Esophagus squamous epithelium (tissue), 5 donors: Measurements from ENCODE around the gene CSTPP1. TPM values are rescaled to one million over a fixed set of nuclear protein-coding genes. Genes with fewer than 3 reads are reported as not detected.
"Not testable (repeated sequence)": the region's sequence is repeated elsewhere in the genome, so short reads cannot be mapped to it uniquely, and the experiment has no call there.

ENCODE experiments used
- DNase-seq: peaks from one replicate; lab custom pipeline; 2025; lab: John Stamatoyannopoulos, UW
- H3K27ac ChIP-seq, 4 donors: fragments of 200-600 bp; sonication (generic); one replicate each; pipeline ENCODE4 v1.5.1; 2016 to 2019; ENCODE audit warnings: mild to moderate bottlenecking in 1 of 4
- H3K27me3 ChIP-seq, 4 donors: fragments of 200-600 bp; sonication (generic); 1 replicate in 3 of 4; 2 replicates in 1 of 4; pipeline versions ENCODE4 v1.5.1 to v1.6.0; 2017 to 2021; ENCODE audit warnings: antibody characterized with exemption in 1 of 4
- H3K36me3 ChIP-seq, 3 donors: fragments of 200-600 bp; sonication (generic); one replicate each; pipeline ENCODE4 v1.5.1; 2016 to 2019
- H3K4me1 ChIP-seq, 3 donors: fragments of 200-600 bp; sonication (generic); one replicate each; pipeline ENCODE4 v1.5.1; 2017 to 2019
- H3K4me3 ChIP-seq, 4 donors: fragments of 200-600 bp; sonication (generic); 1 replicate in 3 of 4; 2 replicates in 1 of 4; pipeline ENCODE4 v1.5.1; 2016 to 2019; ENCODE audit warnings: mild to moderate bottlenecking in 2 of 4, moderate library complexity in 1 of 4
- H3K9me3 ChIP-seq, 3 donors: fragments of 200-600 bp; sonication (generic); one replicate each; pipeline ENCODE4 v1.5.1; 2016 to 2019
- CTCF ChIP-seq, 6 experiments: fragments of 450-650 bp in 4 of 6; fragments of 200-600 bp in 2 of 6; sonication (generic) in 2 of 6; IDR thresholded peaks; one replicate each; pipeline ENCODE4 v1.5.1; 2016 to 2019; ENCODE audit warnings: antibody characterized with exemption in 6 of 6, mild to moderate bottlenecking in 4 of 6, moderate library complexity in 4 of 6
- POLR2A ChIP-seq, 4 donors: fragments of 450-650 bp; IDR thresholded peaks; one replicate each; pipeline ENCODE4 v1.6.1; 2017; ENCODE audit warnings: antibody characterized with exemption in 4 of 4, mild to moderate bottlenecking in 4 of 4, moderate library complexity in 3 of 4
- WGBS, 2 donors: methylation state at CpG; one replicate each; pipeline ENCODE4 v1.1.5; 2018; 5-methylcytosine and 5-hydroxymethylcytosine counted together
- intact Hi-C: fragments of 100-400 bp; cut with DNase I; formaldehyde crosslinking; loops from one replicate; pipeline ENCODE4 v1.15.0; 2022
- total RNA-seq, 4 donors: library from RNA; depleted of rRNA; stranded (reverse); fragments of >200 nt; gene quantifications; one replicate each; pipeline ENCODE4 v1.1.0, GENCODE V29; 2016
- donor health status: DM: yes; HTN: yes; CAD: no.

Gene CSTPP1
- total RNA-seq, 4 donors from 2014 or later, result 9.4 to 19.6 (median 16.4) TPM

GRCh38 chr11:47078751-47079521, 142.4 kb downstream of the CSTPP1 start:
- WGBS, 2 donors, result 54 to 62% methylated on average over 7 of the region's 7 CpGs
- intact Hi-C loops, result no loop called here
- no peak for TF ChIP-seq POLR2A (IDR thresholded peaks at IDR 0.05)
- no peak for TF ChIP-seq CTCF (IDR thresholded peaks at IDR 0.05)
- Histone ChIP-seq H3K27ac (no peak overlapping the region), H3K4me1 (no peaks in the 10 kb centered on the region), H3K27me3 (no peaks in the 10 kb centered on the region), H3K36me3 (no peaks in the 10 kb centered on the region), H3K4me3 (no peak overlapping the region), H3K9me3 (no peaks in the 10 kb centered on the region)
- no peak for DNase-seq

DNA sequence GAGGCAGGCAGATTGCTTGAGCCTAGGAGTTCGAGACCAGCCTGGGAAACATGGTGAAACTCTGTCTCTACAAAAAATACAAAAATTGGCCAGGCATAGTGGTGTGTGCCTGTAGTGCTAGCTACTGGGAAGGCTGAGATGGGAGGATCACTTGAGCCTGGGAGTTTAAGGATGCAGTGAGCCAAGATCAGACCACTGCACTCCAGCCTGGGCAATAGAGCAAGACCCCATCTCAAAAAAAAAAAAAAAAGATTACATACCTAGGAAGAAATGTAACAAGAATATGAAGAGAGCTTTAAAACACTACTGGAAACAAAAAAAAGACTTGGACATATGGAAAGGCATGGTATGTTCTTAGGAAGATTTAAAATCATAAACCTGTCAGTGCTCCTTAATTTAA, 144.2 kb downstream of the CSTPP1 start:
- H3K27me3 ChIP-seq, H3K9me3 ChIP-seq, H3K4me1 ChIP-seq, intact Hi-C loops, H3K27ac ChIP-seq, H3K4me3 ChIP-seq, H3K36me3 ChIP-seq, DNase-seq: not testable (repeated sequence)
- 92 to 95% methylated on average over 1 of the region's 1 CpG for WGBS, 2 donors

GRCh38 chr11:47083913-47084312, 147.4 kb downstream of the CSTPP1 start:
- Histone ChIP-seq H3K9me3 (no peaks in the 10 kb centered on the region), H3K27ac (no peak overlapping the region), H3K27me3 (no peaks in the 10 kb centered on the region), H3K4me1 (no peaks in the 10 kb centered on the region), H3K4me3 (no peak overlapping the region), H3K36me3 (no peaks in the 10 kb centered on the region)
- TF ChIP-seq CTCF (IDR thresholded peaks at IDR 0.05) (no peak), POLR2A (IDR thresholded peaks at IDR 0.05) (no peak)
- intact Hi-C loops, result no loop called here
- no peak for DNase-seq

- TF ChIP-seq CTCF (IDR thresholded peaks at IDR 0.05), result no peak
- no peak for TF ChIP-seq POLR2A (IDR thresholded peaks at IDR 0.05)
- 60 to 83% methylated on average over 3 of the region's 3 CpGs for WGBS, 2 donors
- Histone ChIP-seq H3K9me3 (no peaks in the 10 kb centered on the region), H3K4me3 (no peak overlapping the region), H3K36me3 (no peaks in the 10 kb centered on the region), H3K4me1 (no peaks in the 10 kb centered on the region), H3K27me3 (no peaks in the 10 kb centered on the region), H3K27ac (no peak overlapping the region)
- no peak for DNase-seq
- intact Hi-C loops, result no loop called here
Measured at GRCh38 chr11:47087801-47088200, 151.2 kb downstream of the CSTPP1 start.

DNA sequence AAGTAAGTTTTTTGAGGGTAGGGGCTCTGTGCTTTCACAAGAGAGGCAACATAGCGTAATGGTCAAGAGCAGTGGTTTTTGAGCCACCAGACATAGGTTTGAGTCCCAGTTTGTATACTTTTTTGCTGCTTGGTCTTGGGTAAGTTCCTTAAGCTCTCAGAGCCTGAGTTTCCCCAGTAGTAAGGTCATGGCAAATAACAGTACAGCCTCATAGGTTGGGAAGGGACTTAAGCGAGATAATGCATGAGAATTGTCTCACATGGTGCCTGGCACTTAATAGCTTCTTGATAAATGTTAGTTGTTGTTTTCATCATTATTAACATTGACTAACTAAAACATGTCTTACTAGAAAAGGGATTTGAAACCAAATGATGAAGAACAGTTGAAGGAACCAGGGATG, 157.0 kb downstream of the CSTPP1 start:
- WGBS, 2 donors, result 88 to 96% methylated on average over 2 of the region's 2 CpGs
- Histone ChIP-seq H3K9me3 (no peaks in the 10 kb centered on the region), H3K27me3 (no peaks in the 10 kb centered on the region), H3K4me3 (no peak overlapping the region), H3K27ac (no peak overlapping the region), H3K4me1 (no peaks in the 10 kb centered on the region), H3K36me3 (no peaks in the 10 kb centered on the region)
- TF ChIP-seq POLR2A (IDR thresholded peaks at IDR 0.05) (no peak), CTCF (IDR thresholded peaks at IDR 0.05) (no peak)
- no peak for DNase-seq
- intact Hi-C loops, result no loop called here

DNA sequence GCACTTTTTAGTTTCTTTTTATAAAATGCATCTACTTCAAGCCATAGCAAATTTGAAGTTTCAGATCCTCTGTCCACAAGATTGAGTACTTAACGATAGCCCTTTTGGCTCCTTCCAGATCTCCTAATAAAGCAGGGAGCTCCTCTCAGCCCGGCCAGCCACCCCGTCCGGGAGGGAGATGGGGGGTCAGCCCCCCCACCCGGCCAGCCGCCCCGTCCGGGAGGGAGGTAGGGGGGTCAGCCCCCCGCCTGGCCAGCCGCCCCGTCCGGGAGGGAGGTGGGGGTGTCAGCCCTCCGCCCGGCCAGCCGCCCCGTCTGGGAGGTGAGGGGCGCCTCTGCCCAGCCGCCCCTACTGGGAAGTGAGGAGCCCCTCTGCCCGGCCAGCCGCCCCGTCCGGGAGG, 160.3 kb downstream of the CSTPP1 start:
- WGBS, 2 donors, result 43 to 55% methylated on average over 1 to 5 of the region's 22 CpGs
- H3K9me3 ChIP-seq, intact Hi-C loops: not testable (repeated sequence)

DNA sequence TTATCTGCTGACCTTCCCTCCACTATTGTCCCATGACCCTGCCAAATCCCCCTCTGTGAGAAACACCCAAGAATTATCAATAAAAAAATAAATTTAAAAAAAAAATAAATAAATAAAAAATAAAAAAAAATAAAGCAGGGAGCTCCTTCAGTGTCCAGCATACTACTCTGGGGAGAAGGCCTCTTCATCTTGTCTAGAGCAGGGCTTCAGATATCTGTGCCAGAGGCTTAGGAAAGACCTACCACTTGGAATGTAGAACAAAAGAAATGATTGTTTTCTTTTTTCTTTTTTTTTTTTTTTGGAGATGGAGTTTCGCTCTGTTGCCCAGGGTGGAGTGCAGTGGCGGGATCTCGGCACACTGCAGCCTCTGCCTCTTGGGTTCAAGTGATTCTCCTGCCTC, 161.7 kb downstream of the CSTPP1 start:
- 87 to 90% methylated on average over 3 of the region's 3 CpGs for WGBS, 2 donors

More for the DNA sequence above, 160.3 kb downstream of the CSTPP1 start:
- peak overlapping the region in 1 of 4 donors; percentile 32 for H3K4me3 ChIP-seq
- DNase-seq, H3K36me3 ChIP-seq, H3K27me3 ChIP-seq, H3K4me1 ChIP-seq: not testable (repeated sequence)
- peak overlapping the region in 1 of 4 donors; percentile 19 for H3K27ac ChIP-seq

More for the DNA sequence above, 161.7 kb downstream of the CSTPP1 start:
- H3K27ac ChIP-seq, H3K9me3 ChIP-seq, intact Hi-C loops, H3K4me3 ChIP-seq, DNase-seq, H3K27me3 ChIP-seq, H3K36me3 ChIP-seq, H3K4me1 ChIP-seq: not testable (repeated sequence)
